ENCODE data around the gene USH1G.
"Not testable (repeated sequence)": the region's sequence is repeated elsewhere in the genome, so short reads cannot be mapped to it uniquely, and the experiment has no call there.

Gene USH1G

DNA sequence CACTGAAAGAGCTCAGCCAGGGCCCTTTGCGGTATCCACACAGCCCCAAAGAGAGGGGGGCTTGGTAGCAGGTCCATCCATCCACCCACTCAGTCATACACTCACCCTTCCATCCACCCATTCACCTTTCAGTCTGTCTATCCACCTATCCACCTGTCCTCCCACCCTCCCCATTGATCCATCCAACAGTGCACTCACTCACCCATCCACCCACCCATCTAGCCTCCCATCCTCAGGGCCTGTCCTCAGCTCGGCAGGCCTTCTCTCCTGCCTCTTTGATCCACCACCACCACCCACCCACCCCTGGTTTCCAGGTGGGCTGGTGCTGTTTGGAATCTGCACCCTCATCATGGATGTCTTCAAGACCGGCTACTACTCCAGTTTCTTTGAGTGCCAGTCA is 2.2 kb upstream of the USH1G start:
- DNase-seq = no peak

DNA sequence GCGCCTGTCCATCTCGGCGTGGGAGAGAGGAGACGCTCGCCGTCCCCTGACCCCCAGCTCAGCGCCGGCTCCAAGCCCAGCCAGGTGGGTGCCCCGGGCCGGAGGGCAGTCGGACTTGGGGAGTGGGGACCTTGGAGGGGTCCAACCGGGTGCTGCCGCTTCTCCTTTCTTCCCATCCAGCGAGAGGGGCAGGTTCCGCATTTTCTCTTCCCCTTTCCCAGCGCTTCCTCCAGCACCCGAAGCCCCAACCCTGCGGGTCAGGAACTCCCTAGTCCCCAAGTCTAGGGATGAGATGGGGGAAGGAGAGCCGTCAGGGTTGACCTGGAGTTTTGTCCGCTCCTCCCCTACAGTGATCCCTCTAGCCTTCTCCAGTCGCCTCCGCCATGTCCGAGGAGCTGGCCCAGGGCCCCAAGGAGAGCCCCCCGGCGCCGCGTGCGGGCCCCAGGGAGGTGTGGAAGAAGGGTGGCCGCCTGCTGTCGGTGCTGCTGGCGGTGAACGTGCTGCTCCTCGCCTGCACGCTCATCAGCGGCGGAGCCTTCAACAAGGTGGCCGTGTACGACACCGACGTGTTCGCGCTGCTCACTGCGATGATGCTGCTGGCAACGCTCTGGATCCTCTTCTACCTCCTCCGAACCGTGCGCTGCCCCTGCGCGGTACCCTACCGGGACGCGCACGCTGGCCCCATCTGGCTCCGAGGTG is 1.3 kb upstream of the USH1G start, which contains the start of gene OTOP2:
Gene OTOP2 (plus strand): TSS at position 24 of the 699 bp plus-strand sequence. CDS start 360 bp downstream, at position 384.
- no peak for DNase-seq

DNA sequence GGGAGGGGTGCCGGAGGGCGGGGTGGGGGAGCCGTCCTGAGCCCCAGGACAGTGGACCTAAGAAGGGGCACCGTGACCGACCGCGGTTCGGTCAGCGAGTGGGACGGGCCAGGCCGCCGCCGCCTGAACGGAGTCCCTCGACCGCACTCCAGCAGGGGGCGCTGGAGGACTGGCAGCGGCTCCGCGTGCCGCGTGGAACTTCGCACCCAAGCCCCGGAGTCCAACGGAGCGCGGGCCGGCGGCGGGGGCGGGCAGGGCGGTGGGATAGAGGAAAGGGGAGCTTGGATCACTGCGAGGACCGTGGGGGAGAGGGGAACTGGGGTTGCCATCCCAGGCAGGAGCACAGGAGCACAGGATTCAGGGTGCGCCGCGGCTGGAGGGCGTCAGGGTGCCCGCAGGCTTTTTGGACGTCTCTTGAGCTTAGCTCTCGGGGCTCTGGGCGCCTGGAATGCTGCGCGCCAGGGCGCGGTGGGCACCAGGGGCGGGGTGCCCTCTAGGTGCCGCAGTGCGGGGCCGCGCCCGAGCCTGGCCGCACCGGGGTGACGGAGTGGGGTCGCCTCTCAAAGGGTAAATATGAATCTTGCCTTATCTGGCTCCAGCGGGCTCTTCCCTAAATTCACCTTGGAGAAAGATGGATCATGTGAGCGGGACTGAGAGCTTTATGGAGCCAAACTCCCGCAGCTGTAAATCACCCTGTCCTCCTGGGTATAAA is 639 bp upstream of the USH1G start:
- peak; percentile 3 for DNase-seq

DNA sequence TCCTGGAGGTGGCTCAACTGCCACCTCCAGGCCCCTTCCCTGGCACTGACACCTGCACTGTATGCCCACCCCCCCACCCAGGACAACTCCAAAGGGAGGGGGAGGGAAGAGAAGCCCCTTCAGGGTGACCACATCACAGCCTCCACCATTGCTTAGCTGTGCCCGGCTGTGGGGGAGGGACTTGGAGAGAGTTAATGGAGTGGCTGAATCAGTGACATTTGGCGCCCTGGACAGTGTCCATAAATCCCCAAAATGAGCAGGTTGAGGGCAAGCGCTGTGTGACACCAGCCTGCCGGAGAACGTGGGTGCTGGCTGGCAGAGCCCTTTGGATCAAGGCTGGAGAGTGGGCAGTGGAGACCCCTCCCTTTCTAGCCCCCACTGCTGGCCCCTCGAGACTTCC is 883 bp downstream of the USH1G start:
- no peak for DNase-seq

DNA sequence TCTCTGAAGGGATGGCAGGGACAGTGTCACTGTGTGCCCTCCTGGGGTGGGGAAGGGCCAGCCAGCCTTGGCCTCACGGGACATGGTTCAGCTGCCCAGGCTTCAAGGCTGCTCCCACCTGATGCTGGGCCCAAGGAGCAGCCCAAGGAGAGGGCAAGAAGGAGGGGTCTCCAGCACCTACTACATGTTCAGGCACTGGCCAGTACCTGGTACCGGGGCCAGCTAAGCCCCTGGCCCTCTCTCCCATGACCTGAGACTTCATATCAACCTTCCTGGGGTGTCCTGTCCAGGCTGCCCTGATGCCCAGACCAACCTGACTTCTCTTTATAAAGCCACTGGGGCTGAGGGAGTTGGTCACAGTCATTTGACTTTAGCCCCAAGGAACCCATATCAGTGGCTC is 1.3 kb downstream of the USH1G start:
- DNase-seq = no peak

DNA sequence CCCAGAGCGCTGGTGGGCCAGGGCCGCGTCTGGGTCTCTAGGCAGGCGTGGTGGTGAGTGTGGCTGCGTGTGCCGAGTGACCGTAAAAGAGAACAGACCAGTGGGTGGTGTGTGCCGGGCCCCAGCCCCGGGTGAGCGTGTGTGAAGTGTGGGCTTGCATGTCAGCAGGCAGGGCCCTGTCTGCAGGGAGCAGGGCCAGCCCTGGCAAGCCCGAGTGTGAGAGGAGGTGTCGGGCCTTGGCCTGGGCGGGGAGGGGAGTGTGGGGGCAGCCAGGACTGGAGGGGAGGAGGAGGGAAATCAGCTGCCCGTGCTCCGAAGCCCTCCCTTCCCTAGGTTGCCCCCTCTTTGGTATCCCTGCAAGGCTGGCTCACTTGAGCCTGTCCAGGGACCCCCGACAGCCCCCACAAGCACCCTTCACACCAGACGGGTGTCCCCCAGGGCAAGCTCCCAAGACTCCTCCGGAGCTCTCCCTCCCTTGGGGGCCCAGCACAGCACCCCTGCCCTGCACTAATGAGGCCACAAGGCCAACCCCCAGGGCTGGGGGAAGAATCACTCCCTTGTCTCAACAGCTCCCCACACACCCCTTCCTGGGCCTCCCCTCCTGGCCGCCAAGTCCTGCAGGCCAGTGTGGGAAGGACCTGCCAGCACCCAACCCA is 1.9 kb downstream of the USH1G start:
- DNase-seq = no peak

DNA sequence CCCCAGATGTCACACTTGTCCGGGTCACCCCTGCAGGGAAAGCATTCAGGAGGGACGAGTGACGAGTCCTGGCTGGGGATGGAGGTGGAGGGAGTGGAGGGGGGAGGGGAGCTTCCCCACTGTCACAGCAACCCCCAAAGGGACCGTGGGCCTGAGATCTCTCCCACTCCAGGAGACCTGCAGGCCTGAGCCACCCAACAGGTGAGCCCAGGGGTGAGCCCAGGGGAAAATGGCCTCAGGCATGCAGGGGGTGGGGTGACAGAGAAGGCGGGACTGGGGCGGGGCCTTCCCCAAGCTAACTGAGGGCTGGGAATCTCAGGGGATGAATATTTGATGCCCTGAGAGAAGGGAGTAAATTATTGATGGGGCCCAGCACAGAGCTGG is 2.4 kb downstream of the USH1G start:
- DNase-seq = no peak

DNA sequence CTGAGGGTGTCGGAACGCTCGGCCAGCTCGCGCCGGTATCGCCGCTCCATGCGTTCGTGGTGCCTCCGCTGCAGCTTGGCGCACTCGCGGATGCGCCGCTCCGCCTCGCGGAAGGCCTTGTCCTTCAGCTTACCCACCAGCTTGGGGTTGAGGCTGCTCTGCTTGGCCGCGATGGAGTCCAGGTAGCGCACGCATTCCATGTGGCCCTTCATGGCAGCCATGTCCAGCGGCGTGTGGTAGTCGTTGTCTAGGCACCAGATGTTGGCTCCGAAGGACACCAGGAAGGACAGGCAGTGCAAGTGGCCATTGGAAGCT is 2.8 kb downstream of the USH1G start:
- DNase-seq = no peak

DNA sequence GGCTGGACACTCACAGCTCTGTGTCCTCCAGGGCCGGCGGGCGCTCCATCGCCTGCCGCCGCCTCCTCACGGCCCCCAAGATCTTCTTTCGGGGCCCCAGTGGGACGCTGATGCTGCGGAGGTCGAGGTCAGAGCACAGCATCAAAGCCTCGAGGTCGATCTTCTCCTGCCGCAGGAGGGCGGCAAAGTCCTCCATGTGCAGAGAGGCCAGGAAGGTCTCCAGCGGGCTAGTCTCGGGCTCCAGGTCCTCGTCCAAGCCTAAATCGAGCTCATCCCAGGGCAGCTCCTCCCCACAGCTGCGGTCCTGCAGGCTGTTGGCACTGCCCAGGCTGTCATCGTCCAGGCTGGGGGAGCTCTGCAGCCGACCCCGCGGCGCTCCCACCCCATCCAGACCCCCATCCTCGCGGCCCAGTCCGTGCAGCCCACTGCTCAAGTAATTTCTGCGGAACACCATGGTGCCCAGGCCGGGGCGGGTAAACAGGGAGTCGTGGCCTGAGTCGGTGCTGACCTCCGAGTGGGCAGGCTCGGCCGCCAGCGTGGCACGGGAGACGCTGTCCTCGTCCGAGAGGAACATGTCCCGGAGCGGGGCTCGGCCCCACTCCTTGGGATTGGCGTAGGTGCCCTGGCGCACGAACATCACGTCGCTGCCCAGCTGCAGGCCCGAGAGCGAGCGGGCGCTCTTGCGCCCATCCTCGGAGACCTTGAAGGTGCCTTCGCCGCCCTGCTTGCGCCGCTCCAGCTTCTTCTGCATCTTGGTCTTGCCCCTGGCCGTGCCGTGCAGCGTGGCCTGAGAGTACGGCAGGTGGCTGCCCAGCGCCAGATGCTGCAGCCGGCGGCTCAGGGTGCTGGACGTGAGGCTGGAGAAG is 3.4 kb downstream of the USH1G start:
- DNase-seq = peak; percentile 36

DNA sequence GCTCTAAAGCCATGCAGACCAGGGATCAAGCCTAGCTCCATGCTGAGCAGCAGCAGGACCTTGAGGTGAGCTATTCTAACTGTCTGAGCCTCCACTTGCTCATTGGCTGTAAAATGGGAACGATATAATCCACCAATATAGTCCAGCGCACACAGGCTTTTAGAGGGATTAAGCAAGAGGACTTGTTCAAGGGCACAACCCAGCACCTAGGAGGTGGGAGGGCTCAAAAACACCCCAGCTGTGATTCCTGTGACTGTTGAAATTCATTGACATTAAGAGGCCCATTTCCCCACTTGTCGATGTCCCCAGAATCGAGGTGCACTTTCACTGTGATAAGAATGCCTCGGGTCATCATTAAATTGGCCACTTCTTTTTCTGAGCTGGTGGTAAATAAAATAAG is 4.1 kb downstream of the USH1G start:
- DNase-seq = no peak

DNA sequence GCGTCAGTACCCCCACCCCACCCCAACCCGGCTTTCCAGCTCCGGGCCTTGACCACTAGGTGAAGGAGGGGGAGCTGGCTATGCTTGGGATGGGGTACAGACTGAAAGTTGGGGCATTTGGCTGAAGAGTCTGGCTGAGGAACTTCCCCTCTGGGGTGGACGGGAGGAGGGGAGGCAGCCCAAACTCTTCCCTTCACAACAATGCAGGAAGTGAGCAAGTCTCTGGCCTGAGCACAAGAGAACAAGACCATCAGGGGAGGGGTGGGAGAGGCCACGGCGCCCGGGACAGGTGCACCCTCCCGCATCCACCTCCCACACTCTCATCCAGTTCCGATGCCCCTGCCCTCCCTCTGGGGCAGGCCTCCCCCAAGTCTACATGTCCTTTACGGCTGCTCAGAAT is 5.6 kb downstream of the USH1G start:
- DNase-seq = no peak

DNA sequence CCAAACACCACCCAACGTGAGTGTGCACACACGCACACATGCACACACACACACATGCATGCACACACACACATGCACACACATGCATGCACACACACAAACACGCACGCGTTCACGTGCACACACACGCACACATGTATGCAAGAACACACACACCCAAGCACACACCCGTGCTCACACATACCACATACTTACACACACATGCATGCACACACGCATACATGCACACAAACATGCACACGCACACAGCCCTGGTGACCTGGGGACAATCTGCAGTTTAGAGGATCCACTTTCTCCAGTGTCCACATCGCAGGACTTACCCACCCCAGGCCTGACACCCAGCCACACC is 6.2 kb downstream of the USH1G start:
- no peak for DNase-seq

DNA sequence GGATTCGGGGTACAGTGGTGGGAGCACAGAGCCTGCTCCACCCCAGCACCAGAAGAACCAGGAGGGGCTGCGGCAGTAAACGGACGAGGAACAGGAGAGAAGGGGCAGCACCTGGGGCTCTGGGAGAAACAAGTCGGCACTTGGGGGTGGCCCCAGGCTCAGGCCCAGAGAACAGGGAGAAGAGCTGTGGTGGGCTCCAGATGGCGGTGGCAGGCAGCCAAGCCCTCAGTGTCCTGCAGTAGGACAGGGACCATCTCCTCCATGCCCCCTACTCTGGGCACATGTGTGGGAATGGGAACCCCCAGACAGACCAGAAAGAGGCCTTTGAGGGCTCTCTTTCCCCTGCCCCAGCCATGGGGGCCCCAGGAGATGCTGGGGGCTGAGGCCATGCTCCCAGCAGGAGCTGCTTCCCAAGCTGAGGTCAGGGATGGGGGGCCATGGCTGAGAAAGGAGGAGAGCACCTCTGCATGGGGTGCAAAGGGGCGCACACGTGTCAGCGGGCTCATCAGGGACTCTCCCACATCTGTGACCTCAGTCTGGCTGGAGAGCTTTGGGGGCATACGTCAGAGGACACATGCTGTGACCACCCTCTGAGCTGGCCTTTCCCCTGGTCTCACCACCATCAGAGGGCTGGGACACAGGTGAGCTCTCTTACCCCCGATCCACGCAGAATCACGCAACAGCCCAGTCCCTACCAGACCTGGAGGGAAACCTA is 6.8 kb downstream of the USH1G start:
- DNase-seq = no peak

DNA sequence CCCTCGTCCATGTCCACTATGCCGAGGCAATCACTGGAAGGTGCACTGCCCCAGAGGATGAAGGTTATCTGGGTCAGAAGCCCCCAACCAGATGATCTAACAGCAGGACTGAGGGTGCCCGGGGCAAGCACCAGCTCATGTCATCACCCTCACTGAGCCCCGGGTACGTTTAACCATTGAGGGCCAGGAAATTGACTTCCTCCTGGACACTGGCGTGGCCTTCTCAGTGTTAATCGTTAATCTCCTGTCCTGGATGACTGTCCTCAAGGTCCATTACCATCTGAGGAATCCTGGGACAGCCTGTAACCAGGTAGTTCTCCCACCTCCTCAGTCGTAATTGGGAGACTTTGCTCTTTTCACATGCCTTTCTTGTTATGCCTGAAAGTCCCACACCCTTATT is 11.6 kb downstream of the USH1G start:
- DNase-seq = not testable (repeated sequence)

DNA sequence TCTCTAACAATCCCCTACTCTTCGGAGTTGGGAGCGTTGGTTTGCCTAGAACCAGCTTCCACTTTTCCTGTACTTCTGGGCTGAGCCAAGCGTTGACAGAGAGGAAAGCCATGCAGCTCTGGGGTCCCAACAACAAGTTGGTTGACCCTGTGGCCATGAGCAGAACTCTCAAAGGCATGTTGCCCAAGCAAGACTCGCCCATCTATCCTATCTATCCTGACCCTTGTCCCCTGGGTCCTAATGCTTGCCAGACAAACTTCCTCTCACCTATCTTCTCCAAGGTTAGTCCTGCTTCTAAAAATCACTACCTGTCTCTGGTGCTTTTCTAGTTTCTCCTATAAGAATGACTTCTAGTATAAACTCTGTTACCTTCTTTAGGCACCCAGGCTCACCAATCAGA is 14.0 kb downstream of the USH1G start:
- DNase-seq = not testable (repeated sequence)

DNA sequence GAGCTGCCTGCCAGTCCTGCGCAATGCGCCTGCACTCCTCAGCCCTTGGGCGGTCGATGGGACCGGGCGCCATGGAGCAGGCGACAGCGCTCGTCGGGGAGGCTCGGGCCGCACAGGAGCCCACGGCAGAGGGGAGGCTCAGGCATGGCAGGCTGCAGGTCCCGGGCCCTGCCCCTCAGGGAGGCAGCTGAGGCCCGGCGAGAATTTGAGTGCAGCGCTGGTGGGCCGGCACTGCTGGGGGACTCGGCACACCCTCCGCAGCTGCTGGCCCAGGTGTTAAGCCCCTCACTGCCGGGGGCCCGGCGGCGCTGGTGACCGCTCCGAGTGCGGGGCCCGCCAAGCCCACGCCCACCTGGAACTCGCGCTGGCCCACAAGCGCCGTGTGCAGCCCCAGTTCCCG is 16.0 kb downstream of the USH1G start:
- DNase-seq = no peak

DNA sequence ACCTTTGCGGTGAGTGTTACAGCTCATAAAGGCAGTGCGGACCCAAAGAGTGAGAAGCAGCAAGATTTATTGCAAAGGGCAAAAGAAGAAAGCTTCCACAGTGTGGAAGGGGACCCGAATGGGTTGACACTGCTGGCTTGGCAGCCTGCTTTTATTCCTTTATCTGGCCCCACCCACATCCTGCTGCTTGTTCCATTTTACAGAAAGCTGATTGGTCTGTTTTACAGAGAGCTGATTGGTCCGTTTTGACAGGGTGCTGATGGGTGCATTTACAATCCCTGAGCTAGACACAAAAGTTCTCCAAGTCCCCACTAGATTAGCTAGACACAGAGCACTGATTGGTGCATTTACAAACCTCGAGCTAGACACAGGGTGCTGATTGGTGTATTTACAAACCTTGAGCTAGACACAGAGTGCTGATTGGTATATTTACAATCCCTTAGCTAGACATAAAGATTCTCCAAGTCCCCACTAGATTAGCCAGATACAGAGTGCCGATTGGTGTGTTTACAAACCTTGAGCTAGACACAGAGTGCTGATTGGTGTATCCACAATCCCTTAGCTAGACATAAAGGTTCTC is 16.8 kb downstream of the USH1G start:
- not testable (repeated sequence) for DNase-seq

DNA sequence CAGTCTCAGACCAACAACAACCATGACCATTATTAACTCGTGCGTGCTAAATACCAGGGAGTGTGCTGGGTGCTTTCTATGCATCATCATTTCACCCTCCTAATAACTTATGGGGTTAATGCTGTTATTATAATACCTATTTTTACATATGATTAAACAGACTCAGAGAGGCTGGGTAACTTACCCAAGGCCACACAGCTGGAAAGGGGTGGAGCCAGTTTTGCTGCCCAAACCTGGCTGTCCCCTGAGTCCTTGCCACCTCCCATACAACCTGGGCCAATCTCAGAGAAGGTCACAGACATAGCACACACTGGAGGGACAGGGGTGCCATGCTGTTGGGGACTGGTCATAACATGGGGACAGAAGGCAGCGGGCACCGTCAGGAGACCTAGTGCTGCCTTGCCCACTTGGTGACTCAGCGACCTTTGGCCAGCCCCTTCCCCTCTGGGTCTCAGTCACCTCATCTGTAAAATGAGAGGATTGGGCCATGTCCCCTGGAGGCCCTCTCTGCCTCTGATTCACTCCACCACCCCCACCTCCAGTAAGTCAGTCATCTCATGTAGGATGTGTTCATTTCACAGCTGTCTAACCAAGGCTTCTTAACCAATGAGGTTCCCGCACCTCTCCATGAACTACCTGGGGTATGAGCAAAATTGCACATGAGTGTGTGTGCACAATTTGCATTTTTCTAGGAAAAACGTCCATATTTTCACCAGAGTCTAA is 18.2 kb downstream of the USH1G start:
- no peak for DNase-seq

DNA sequence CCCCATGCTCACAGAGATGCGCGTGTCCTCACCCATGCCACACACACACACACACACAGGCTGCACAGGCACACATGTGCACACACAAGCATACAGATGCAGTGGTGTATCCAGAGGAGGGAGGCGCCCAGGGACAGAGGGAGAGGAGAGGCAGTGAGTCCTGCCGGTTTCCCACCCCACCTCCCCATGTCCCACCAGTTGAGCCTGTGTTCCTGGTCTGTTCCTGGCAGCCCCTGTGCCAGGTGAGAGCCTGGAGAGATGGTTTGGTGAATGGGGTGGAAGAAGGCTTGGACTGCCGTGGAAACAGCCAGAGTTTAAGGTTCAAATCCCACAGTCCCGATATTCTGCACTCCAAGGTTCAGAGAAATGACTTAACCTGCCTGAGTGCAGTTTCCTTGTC is 19.4 kb downstream of the USH1G start:
- DNase-seq = no peak

DNA sequence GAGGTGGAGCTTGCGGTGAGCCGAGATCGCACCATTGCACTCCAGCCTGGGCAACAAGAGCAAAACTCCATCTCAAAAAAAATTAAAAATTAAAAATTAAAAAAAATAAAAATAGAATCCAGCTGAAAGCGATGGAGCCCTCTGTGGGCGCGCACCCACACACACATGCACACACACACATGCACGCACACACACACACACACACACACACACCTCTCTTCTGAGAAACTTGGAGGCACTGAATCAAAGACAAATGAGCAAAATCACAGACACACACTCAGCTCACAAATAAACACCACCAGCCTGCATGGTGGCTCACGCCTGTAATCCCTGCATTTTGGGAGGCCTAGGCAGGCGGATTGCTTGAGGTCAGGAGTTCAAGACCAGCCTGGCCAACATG is 20.0 kb downstream of the USH1G start:
- DNase-seq = no peak

DNA sequence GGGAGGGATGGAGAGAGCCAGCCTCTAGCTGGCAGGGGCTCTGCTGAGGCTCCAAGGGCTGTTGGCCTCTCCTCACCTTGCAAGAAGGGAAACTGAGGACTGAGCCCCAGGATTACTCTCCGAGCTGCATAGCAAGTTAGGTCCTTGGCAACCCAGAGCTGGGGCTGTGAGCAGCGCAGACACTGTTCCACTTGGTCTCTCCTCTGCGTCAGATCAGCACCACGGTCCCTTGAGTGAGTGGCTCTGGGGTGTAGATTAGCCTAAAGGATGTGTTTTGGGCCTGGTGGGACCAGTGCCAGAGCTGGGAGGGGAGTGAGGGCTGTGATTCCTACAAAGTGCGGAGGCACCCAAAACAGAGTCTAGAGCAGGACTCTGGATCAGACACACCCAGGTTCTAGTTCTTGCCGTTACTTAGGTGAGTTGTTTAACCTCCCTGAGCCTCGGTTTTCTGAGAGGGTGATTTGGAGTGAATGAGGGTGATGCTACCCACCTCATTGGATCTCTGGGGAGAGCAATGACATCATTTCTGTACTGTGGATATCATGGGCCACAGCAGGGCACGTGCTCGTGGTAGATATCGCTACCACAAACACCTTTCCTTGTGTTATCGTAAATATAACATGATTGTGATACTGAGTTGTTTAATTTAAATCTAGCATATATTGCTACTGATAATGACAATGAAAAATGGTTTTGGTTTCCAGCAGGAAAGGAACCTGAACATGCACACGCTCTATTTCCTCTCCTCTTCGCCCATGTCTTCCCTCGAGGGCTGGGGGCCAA is 21.5 kb downstream of the USH1G start:
- no peak for DNase-seq

Measured in HCEC 1CT (cell line).